COLO668 (cell line): ENCODE data around the gene GFOD2.

Source experiments
- DNase-seq: peaks from one replicate; lab custom pipeline; 2025; ENCODE audit not compliant: unreplicated experiment; lab: John Stamatoyannopoulos, UW

GFOD2 gene

DNA sequence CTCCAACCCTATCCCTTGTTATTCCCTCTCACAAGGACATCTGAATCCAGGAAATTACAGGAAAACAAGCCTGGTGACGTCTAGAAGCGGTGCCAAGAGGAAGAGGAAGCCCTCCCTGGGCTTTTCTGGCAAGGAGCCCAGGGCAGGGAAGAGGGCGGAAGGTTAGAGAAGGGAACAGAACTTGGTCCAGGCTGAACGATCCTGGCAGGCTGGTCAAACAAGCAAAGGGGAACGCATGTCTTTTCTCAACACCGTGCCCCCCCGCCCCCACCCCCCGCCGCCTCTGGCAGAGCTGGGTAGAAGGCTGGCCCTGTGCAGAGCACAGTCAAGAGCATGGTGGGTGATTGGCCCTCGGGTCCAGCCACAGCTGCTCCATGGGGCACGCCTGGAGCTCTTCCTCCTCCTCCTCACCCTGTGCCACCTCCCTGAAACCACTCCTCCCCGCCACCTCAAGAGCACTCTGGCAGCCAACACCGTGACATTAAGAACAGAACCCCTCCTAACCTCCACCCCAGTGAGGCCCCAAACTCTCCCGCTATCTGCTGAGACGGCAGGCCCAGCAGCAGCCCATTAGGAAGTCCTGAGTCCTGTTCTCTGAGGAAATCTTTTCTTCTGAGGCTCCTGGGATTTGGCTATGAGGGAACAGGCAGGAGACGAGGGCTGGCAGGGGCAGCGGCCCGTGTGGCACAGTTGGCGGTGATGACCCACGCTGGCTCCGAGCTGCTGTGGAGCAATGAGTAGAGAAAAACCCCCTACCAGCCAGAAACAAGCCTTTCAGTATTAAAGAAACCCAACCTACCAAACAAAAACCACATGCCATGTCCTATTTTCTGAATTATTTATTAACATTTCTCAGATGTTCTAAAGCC is 45.2 kb downstream of the GFOD2 start:
- DNase-seq, result peak; percentile 28

DNA sequence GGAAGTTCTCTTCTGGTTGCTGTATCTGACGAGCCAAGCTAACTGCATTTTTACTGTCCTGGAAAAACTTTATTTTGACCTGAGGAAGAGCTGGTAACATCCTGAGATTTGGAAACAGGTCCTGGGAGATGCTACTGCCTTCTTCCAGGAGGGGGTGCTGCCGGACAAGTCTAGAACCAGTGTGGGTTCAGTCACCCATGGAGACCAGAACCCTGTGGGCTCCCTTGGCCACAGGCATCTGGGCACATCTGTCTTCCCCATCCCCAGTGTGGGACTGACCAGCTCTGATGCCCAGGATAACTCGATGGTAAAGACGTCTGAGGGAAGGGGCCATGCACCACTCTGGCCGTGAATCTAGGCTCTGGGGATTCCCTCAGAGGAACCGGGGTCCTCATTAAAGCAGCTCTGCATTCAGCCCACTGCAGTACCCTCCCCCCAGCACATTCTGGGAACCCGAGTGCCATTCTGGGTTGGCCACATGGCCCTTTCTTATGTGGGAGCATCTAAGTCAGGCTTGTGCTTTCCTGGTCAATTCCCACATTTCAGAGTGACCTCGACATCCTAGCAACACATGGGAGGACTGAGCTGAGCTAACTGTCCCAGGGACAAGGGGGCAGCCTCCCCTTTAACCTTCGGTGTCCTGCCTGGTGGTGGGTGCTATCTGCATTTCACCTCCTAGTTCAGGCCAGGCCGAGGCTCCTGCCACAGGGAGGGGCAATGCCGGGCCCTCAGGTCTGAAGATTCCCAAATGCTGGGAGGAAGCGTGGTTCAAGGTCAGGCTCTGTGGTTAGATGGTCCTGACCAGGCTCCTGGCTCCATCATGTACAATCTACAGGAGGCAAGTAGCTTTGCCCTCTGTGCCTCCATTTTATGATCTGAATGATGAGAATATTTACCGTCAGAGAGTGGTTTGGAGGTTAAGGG is 46.1 kb downstream of the GFOD2 start:
- DNase-seq, result peak; percentile 70

DNA sequence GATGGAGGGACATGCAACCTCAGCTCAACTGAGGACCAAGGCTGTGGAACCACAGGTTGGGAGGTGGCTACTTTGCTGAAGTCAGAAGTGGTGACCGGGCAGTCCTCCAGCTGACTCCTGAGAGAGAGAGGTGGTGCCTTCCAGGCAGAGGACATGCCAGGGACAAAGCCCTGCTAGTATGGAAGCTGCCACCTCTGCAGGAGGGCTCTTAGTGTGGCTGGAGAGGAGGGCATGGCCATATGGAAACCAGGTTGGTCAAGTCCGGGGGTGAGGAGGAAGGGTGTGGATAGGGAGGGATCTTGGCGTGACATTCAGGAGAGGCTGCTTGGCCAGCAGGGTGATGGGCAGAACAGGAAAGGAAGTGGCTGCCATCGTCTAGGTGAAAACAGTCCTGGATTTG is 46.8 kb downstream of the GFOD2 start:
- no peak for DNase-seq

DNA sequence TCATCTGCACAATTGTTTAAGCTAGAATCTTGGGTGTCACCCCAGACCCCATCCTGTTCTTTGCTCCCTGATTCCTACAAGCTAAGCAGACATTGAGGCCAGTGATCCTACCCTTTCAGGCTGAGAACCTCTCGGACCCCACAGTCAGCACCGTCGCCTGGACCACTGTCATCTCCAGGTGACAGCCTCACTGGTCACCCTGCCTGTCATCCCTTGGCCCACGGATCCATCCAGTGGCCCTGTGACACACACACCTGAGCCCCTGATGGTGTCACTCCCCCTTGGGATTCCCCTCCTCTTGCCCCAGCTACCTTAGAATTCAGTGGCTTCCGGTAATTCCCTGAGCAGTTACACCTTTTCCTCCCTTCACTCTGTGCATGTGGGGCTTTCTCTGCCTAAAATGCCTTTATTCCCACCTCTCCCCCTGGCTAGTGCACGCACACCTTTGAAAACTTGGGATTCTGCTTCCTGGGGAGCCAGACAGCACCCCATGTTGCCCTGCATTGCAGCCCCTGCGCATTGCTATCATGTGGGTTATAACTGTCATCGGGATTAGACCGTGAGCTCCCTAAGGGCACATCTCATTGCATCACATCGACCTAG is 49.5 kb downstream of the GFOD2 start:
- DNase-seq, result no peak

DNA sequence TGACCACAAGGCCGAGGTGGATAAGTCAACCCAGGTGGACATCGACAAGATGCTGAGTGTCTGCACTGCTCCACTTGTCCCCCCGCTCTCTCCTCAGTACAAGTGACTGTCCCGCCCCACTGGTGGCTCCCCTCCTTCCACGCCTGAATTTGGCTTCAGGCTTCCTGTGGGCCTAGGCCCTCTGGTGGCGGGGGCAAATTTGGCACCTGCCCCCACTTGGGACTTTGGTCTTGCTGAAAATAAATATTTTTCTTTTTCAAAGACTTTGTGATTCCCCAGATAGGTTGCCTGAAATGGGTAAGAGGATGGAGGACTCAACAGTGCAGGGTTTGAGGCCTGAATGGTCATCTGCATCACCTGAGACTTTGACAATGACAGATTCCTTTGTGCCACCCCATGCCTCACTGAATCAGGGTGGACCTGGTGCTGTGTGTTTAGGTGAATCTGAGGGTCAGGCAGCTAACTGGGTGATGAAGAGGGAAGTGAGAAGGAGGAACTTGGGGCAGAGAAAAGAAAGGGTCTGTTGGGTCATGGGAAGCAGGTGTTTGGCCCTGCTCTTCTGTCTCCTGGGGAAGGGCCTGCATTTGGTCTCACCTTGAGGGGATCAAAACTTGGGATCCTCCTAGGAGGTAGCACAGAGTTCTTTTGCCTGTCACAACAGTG is 50.5 kb downstream of the GFOD2 start:
- no peak for DNase-seq

DNA sequence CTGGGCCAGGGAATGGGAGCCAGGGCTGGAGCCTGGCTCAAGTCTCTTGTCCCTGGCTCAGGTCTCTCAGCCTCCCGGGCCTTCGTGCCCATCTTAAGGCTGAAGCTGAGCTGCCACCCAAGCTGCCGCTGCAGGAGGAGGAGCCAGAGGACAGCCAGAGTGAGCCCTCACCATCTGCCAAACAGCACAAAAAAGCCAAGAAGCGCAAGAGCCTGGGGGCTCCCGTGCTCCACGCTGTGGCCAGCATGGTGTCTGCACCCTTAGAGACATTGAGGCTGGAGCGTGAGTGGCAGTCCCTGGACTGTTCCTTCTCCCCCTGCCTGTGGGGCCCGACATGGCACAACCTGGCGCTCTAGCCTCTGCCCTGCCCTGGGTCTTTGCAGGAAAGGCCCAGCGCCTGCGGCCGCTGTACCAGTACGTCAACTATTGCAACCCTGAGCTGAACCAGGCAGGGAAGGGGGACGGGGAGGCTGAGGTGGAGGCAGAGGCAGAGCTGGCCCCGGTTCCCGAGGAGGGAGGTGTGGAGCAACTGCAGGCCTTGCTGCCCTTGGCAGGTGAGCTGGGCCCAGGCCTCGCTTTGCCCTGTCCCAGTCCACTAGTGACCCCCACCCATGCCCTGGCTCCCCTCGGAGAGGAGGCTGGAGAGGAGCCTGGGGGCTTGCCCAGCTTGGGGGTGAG is 51.2 kb downstream of the GFOD2 start:
- DNase-seq, result peak; percentile 91

DNA sequence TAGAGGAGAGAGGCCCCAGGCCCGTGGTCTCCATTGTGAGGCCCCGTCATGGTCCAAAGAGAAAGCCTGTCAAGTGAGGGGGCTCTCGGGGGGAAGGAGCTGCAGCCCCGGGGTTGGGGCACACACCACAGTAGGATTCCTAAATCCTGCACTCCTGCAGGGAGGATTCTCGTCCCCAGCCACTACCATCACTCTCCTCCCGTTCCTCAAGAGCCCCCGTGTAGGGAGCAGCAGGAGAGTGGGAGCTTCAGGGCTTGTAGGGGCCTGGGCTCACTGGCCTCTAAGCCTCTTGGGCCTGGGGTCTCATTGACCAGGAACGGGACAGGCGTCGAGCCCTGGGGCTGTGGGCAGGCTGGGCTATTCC is 51.7 kb downstream of the GFOD2 start:
- DNase-seq, result no peak

DNA sequence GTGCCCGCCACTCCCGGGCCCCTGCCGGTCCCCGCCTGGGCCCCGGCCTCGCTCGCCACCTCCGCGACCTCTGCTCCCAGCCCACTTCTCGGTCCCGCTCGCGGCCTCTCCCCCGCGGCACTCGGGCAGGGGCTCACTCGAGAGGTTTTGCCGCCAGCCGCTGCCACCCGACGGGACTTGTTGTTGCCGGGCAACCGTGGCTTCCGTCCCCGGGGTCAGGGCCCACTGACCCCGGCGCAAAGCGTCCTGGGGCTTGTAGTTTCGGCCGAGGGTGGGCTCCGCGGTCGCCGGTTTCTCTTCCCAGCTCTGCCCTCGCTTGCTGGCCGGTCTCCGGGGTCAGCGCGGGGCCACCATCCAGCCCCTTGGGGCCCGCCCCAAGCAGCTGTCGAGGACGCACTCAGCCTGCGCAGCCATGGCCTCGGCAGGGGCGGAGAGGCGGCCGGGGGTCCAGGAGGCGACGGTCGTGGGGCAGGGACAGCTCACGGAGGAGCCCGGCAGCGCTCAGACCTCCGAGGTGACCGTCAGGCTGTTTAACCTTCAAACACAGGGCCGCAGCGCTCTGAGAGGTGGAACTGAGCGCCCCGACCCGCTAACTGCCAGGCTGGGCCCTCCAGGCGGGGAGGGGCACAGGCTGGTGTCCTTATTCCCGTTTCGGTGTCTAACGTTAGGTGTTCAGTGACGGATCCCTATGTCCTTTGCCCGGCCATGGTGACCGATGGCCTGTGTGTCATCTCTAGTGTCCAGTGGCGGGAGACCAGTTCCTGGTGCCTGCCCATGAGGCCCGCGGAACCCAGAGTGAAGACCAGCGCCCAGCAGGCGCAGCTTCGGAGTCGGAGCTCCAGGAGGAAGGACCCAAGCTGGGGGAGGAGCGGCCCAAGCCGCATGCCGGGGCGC is 52.3 kb downstream of the GFOD2 start, which contains the start of the genes C16orf86 and ENKD1:
TSS of gene C16orf86 (plus strand) at position 256 of the 894 bp plus-strand sequence. CDS start at position 413, 157 bp downstream.
TSS of gene ENKD1 (minus strand) at position 192 of the 894 bp plus-strand sequence. CDS start 308 bp downstream, outside the sequence.
- peak; percentile 92 for DNase-seq

DNA sequence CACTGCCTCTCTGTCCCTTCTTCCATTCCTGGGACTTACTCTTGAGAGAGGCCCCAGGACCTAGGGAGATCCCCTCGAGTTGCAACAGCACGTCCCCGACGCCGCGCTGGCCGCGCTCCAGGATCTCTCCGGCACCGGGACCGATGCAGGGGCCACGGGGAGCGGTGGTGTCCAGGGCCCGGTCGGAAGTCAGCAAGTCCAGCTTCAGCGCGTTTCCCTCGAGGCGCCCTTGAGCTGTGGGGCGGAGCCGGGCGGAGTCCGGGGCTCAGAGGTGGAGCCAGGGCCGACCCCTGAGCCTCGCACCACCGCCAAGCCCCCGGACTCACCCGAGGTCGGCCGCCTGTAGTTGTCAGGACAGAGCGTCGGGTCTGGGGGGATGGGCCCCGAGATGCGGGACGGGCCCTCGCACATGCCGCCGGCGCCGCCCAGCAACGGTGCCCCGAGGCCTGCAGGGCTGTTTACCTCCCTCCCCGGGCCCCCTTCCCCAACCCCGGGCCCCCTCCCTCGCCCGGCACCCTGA is 53.0 kb downstream of the GFOD2 start:
- DNase-seq, result peak; percentile 52

DNA sequence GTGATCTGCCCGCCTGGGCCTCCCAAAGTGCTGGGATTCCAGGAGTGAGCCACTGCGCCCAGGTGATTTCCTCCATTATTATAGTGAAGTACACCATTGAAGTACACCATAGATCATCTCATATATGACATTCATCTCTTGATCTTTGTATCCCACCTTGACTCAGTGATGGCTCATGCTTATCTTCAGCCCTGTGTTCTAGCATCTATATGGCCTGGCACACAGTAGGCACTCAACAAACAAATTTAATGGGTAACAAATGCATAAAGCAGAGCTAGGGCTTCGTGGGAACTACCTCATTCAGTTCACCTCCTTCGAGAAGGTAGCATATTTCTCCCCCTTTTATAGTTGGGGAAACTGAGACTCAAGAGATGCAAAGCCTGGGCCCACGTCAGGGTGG is 53.5 kb downstream of the GFOD2 start:
- no peak for DNase-seq

DNA sequence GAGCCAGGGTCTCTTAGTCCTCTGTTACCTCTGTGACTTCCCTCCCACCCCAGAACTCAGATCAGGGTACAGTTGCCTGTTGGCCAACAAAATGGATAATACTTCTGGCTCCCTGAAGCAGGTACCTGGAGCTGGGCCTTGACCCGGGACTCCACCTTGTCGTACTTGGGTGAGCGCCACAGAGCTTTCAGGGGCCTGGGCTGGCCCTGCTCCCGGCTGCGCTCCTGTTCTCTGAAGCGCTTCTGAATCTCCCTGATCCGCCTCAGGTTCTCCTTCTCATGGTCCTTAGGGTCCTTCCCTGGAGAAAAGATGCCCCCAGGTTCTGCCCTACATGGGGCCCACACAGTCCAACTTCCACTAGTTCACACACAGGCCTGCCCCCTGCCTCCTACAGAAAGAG is 54.2 kb downstream of the GFOD2 start:
- DNase-seq, result no peak

DNA sequence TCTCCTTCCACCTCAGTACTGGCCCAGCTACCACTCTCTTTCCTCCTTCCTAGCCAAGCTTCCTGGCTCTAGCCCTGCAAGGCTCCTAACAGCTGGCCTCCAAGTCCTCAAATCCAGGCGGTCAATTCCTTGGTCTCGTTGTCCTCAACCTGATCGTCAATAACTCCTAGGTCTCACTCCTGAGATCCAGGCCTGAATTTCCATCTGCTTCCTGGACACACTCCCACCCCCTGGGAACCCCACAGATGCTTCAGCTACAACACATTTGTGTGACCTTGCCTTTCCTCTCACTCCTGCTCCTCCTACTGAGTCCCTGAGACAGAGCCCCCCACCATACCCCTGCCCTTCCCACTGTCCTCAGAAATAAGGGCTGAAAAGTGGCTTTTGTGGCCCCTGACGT is 54.9 kb downstream of the GFOD2 start:
- DNase-seq, result no peak

DNA sequence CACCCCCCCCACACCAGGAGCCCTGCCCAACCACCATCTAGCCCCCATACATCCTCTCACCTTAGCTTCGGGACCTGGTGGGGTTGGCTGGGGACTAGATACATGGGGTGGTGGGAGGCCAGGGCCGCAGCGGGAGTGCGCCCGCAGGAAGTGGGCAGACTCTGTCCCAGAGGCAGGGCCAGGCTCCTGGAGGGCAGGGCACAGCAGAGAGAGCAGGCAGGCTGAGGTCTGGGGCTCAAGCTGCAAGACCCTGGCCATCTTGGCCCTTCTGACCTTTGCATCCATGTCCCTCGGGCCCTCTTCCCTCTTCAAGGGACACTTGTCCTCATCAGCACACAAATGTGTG is 55.3 kb downstream of the GFOD2 start:
- DNase-seq, result no peak

DNA sequence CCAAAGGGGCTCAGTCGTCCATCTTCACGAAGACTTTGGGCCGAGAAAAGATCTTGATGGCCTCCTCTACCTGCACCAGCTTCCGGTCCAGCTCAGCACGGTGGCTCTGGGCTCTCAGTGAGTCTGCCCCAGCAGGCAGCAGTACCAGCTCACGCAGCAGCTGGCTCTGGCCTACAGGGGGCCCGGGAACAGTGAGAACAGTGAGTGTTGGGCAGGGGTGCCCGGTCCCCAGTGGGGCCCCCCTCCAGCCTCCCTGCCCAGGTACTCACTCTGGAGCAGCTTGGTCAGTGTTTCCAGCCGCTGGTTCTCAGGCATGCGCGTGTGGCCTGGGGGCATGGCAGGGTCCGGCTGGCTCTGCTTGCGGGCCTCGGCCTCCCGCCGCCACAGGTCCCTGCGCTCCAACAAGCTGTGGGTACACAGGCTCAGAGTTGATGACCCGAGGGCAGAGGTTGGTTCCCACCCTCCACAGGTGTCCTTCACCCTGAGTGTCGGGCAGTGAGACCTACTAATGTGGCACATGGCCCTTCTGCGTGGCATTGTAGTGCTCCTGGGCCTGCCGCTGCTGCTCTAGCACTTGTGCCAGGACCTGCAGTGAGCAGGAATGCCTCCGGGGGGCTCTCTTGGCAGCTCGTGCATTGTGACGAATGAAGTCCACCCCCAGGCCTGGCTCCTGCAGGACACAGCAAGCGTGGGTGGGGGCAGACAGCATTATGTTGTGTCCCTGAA is 55.8 kb downstream of the GFOD2 start:
- peak; percentile 21 for DNase-seq

DNA sequence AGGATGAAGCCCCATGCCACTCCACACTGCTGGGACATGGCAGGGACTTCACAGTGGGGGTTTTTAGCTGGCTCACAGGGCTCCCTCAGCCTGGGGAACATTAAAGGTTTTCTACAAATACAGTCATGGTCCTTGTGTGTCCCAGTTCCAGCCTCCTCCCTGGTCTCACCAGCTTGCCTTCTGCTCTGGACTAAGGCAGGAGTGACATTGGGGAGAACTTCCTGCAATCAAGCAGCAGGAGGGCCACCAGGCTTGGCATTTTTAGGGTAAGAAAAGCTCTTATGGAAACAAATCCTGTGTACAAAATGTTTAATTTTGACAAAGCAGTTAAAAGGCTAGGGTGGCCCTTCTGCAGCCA is 56.5 kb downstream of the GFOD2 start:
- DNase-seq, result no peak

DNA sequence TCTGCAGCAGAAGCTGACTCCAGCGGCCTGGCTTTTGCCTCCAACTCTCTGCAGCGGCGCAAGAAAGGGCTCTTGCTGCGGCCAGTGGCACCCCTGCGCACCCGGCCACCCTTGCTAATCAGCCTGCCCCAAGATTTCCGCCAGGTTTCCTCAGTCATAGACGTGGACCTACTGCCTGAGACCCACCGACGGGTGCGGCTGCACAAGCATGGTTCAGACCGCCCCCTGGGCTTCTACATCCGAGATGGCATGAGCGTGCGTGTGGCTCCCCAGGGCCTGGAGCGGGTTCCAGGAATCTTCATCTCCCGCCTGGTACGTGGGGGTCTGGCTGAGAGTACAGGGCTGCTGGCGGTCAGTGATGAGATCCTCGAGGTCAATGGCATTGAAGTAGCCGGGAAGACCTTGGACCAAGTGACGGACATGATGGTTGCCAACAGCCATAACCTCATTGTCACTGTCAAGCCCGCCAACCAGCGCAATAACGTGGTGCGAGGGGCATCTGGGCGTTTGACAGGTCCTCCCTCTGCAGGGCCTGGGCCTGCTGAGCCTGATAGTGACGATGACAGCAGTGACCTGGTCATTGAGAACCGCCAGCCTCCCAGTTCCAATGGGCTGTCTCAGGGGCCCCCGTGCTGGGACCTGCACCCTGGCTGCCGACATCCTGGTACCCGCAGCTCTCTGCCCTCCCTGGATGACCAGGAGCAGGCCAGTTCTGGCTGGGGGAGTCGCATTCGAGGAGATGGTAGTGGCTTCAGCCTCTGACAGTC is 57.0 kb downstream of the GFOD2 start:
- DNase-seq, result no peak

DNA sequence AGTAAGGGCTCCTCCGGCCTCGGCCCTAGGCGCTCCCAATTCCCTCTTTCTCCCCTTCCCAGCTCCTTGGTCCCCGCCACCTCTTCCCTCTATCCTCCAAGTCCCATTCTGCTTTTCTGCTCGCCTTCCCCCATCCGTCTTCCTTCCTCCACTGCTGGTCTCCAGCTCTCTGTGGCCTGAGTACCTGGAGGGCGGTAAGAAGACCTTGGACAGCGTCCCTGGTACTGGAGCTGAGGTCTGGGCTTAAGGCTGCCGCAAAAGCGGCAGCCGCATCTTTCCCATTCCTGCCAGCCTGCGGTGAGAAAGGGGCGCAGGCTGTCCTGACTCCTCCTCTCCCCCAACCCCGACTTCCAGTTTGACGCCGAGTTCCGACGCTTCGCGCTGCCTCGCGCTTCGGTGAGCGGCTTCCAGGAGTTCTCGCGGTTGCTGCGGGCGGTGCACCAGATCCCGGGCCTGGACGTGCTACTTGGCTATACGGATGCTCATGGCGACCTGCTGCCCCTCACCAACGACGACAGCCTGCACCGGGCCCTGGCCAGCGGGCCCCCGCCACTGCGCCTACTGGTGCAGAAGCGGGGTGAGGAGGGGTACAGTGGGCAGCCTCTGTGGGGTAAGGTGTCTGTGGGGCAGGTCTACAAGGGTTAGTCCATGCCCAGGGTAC is 57.9 kb downstream of the GFOD2 start:
- DNase-seq, result peak; percentile 66
